Liver (tissue), 9 donors: ENCODE results near the gene CHEK2. TPM values are rescaled to one million over a fixed set of nuclear protein-coding genes. Genes with fewer than 3 reads are reported as not detected.

Experiments
- DNase-seq: peaks from one replicate; pipeline ENCODE4 v3.0.0-alpha.2; 2017; ENCODE audit warnings: low spot score
- H3K27ac ChIP-seq, 2 donors: one replicate each; pipeline ENCODE4 v1.7.0; 2013; ENCODE audit warnings: inconsistent platforms in 2 of 2, low read length in 2 of 2, control low read depth in 1 of 2, low read depth in 1 of 2, mild to moderate bottlenecking in 1 of 2
- H3K27me3 ChIP-seq, 4 donors: one replicate each; pipeline versions ENCODE4 v1.6.1 to v1.7.0; 2013; ENCODE audit warnings: low read length in 3 of 4, inconsistent platforms in 1 of 4, mild to moderate bottlenecking in 1 of 4, moderate library complexity in 1 of 4; ENCODE audit not compliant: control insufficient read depth in 4 of 4, insufficient read depth in 4 of 4
- H3K36me3 ChIP-seq, 4 donors: one replicate each; pipeline versions ENCODE4 v1.6.1 to v1.7.0; 2013; ENCODE audit warnings: low read length in 3 of 4, mild to moderate bottlenecking in 3 of 4, low read depth in 1 of 4, moderate library complexity in 1 of 4; ENCODE audit not compliant: control insufficient read depth in 4 of 4, insufficient read depth in 3 of 4
- H3K4me1 ChIP-seq, 4 donors: one replicate each; pipeline versions ENCODE4 v1.6.1 to v1.7.0; 2013; ENCODE audit warnings: low read length in 3 of 4, mild to moderate bottlenecking in 3 of 4, moderate library complexity in 1 of 4; ENCODE audit not compliant: control insufficient read depth in 4 of 4, insufficient read depth in 4 of 4
- H3K4me3 ChIP-seq, 3 donors: one replicate each; pipeline versions ENCODE4 v1.6.1 to v1.7.0; 2013; ENCODE audit warnings: low read length in 3 of 3, control low read depth in 1 of 3, low read depth in 1 of 3, mild to moderate bottlenecking in 1 of 3
- H3K9ac ChIP-seq, 2 donors: one replicate each; pipeline ENCODE4 v1.7.0; 2013; ENCODE audit warnings: low read length in 2 of 2, mild to moderate bottlenecking in 2 of 2, moderate library complexity in 2 of 2, control low read depth in 1 of 2, low read depth in 1 of 2
- H3K9me3 ChIP-seq, 4 donors: one replicate each; pipeline versions ENCODE4 v1.6.1 to v1.7.0; 2013; ENCODE audit warnings: low read length in 3 of 4; ENCODE audit not compliant: control insufficient read depth in 4 of 4
- EGR1 ChIP-seq, 2 donors: IDR thresholded peaks; 2 replicates each; pipeline ENCODE4 v1.6.1; 2016 to 2018; ENCODE audit warnings: antibody characterized with exemption in 2 of 2, low read depth in 2 of 2
- FOXA1 ChIP-seq: IDR thresholded peaks from 2 replicates; pipeline ENCODE4 v1.6.1; 2016; ENCODE audit warnings: antibody characterized with exemption
- FOXA2 ChIP-seq: IDR thresholded peaks from 2 replicates; pipeline ENCODE4 v1.6.1; 2016; ENCODE audit warnings: antibody characterized with exemption
- GABPA ChIP-seq, 2 donors: IDR thresholded peaks in 1 of 2; conservative IDR thresholded peaks in 1 of 2; 2 replicates each; pipeline ENCODE4 v1.6.1; 2016; ENCODE audit warnings: antibody characterized with exemption in 2 of 2, mild to moderate bottlenecking in 1 of 2, moderate library complexity in 1 of 2
- JUND ChIP-seq, 2 donors: IDR thresholded peaks; 2 replicates each; pipeline ENCODE4 v1.6.1; 2016; ENCODE audit warnings: antibody characterized with exemption in 2 of 2
- NR2F2 ChIP-seq: IDR thresholded peaks from 2 replicates; pipeline ENCODE4 v1.6.1; 2016; ENCODE audit warnings: antibody characterized with exemption
- RXRA ChIP-seq, 2 donors: IDR thresholded peaks; 2 replicates each; pipeline ENCODE4 v1.6.1; 2017 to 2018; ENCODE audit warnings: antibody characterized with exemption in 2 of 2, mild to moderate bottlenecking in 1 of 2
- YY1 ChIP-seq: IDR thresholded peaks from 2 replicates; pipeline ENCODE4 v1.6.1; 2016; ENCODE audit warnings: antibody characterized with exemption, mild to moderate bottlenecking
- WGBS: extraction: QIAGEN DNeasy Blood & Tissue Kit; methylation state at CpG from one replicate; pipeline ENCODE4 v1.1.7; 2013; 5-methylcytosine and 5-hydroxymethylcytosine counted together
- polyA plus RNA-seq, 2 donors: library from polyadenylated mRNA; stranded (reverse) in 1 of 2; unstranded in 1 of 2; fragments of 200-250 nt in 1 of 2; fragments of >200 nt in 1 of 2; fragmentation: Nextera tagmentation in 1 of 2; extraction: Ambion mirVana in 1 of 2; gene quantifications; one replicate each; pipeline versions ENCODE4 v1.2.1 to v1.2.3, GENCODE V29; 2013 to 2015
- total RNA-seq, 2 donors: library from RNA; depleted of rRNA; stranded (reverse); fragments of >200 nt; gene quantifications; one replicate each; pipeline ENCODE4 v1.2.3, GENCODE V29; 2014
- TF ChIP-seq, protein P1 (sequence below): fragments of 150-350 bp; IDR thresholded peaks from 2 replicates; pipeline ENCODE4 v1.5.1; 2017; ENCODE audit warnings: improper control_type of control experiment, low read depth, low read length; ENCODE audit not compliant: missing input control
- TF ChIP-seq, protein P2 (sequence below): IDR thresholded peaks from 2 replicates; pipeline ENCODE4 v1.6.1; 2016; ENCODE audit warnings: antibody characterized with exemption
- TF ChIP-seq, protein P3 (sequence below): IDR thresholded peaks from 2 replicates; pipeline ENCODE4 v1.6.1; 2016; ENCODE audit warnings: antibody characterized with exemption, mild to moderate bottlenecking
- TF ChIP-seq, protein P4 (sequence below): IDR thresholded peaks from 2 replicates; pipeline ENCODE4 v1.6.1; 2016; ENCODE audit warnings: antibody characterized with exemption
- TF ChIP-seq, protein P5 (sequence below): IDR thresholded peaks from 2 replicates; pipeline ENCODE4 v1.6.1; 2016; ENCODE audit warnings: antibody characterized with exemption
- donor health status: healthy.
- donor health status: healthy.
- donor health status: healthy.
- donor health status: healthy.
- donor health status: healthy.

CHEK2 gene
- total and polyA plus RNA-seq, 4 donors = 1.4 to 10.6 (median 2.8) TPM

DNA sequence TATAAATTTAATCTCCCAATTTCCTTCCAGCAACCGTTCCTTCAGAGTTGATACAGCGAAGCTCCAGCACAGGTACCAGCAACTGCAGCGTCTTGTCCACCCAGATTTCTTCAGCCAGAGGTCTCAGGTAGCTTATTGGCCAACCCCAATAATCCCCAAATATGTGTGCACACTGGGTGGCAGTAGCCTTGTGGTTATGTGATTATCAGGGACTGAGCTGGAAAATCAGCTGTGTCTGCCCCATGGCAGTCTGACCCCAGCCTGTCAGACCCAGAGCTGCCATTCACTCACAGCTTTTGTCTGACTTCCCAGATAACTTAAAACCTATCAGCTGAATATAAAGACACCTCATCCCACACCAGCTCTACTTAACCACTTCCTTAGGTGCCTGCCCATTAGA is 2.2 kb upstream of the CHEK2 start:
- Histone ChIP-seq H3K4me1 (peaks cover 3 to 29% (median 18%) of the 10 kb centered on the region in 4 donors), H3K27ac (no peak overlapping the region), H3K9ac (no peak overlapping the region), H3K36me3 (peaks cover 0 to 18% (median 11%) of the 10 kb centered on the region in 4 donors), H3K4me3 (no peak overlapping the region), H3K27me3 (no peaks in the 10 kb centered on the region), H3K9me3 (no peaks in the 10 kb centered on the region)
- DNase-seq = no peak
- WGBS = 98% methylated on average over 3 of the region's 3 CpGs
- TF ChIP-seq, protein P1, sequence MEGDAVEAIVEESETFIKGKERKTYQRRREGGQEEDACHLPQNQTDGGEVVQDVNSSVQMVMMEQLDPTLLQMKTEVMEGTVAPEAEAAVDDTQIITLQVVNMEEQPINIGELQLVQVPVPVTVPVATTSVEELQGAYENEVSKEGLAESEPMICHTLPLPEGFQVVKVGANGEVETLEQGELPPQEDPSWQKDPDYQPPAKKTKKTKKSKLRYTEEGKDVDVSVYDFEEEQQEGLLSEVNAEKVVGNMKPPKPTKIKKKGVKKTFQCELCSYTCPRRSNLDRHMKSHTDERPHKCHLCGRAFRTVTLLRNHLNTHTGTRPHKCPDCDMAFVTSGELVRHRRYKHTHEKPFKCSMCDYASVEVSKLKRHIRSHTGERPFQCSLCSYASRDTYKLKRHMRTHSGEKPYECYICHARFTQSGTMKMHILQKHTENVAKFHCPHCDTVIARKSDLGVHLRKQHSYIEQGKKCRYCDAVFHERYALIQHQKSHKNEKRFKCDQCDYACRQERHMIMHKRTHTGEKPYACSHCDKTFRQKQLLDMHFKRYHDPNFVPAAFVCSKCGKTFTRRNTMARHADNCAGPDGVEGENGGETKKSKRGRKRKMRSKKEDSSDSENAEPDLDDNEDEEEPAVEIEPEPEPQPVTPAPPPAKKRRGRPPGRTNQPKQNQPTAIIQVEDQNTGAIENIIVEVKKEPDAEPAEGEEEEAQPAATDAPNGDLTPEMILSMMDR = no peak
- no peak for TF ChIP-seq EGR1 (IDR thresholded peaks at IDR 0.05; ENCODE audit: low read depth in 2 of 2)
- no peak for TF ChIP-seq FOXA2
- TF ChIP-seq, protein P2, sequence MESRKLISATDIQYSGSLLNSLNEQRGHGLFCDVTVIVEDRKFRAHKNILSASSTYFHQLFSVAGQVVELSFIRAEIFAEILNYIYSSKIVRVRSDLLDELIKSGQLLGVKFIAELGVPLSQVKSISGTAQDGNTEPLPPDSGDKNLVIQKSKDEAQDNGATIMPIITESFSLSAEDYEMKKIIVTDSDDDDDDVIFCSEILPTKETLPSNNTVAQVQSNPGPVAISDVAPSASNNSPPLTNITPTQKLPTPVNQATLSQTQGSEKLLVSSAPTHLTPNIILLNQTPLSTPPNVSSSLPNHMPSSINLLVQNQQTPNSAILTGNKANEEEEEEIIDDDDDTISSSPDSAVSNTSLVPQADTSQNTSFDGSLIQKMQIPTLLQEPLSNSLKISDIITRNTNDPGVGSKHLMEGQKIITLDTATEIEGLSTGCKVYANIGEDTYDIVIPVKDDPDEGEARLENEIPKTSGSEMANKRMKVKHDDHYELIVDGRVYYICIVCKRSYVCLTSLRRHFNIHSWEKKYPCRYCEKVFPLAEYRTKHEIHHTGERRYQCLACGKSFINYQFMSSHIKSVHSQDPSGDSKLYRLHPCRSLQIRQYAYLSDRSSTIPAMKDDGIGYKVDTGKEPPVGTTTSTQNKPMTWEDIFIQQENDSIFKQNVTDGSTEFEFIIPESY = no peak
- no peak for TF ChIP-seq NR2F2
- no peak for TF ChIP-seq FOXA1
- TF ChIP-seq, protein P3, sequence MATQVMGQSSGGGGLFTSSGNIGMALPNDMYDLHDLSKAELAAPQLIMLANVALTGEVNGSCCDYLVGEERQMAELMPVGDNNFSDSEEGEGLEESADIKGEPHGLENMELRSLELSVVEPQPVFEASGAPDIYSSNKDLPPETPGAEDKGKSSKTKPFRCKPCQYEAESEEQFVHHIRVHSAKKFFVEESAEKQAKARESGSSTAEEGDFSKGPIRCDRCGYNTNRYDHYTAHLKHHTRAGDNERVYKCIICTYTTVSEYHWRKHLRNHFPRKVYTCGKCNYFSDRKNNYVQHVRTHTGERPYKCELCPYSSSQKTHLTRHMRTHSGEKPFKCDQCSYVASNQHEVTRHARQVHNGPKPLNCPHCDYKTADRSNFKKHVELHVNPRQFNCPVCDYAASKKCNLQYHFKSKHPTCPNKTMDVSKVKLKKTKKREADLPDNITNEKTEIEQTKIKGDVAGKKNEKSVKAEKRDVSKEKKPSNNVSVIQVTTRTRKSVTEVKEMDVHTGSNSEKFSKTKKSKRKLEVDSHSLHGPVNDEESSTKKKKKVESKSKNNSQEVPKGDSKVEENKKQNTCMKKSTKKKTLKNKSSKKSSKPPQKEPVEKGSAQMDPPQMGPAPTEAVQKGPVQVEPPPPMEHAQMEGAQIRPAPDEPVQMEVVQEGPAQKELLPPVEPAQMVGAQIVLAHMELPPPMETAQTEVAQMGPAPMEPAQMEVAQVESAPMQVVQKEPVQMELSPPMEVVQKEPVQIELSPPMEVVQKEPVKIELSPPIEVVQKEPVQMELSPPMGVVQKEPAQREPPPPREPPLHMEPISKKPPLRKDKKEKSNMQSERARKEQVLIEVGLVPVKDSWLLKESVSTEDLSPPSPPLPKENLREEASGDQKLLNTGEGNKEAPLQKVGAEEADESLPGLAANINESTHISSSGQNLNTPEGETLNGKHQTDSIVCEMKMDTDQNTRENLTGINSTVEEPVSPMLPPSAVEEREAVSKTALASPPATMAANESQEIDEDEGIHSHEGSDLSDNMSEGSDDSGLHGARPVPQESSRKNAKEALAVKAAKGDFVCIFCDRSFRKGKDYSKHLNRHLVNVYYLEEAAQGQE = no peak
- TF ChIP-seq, protein P4, sequence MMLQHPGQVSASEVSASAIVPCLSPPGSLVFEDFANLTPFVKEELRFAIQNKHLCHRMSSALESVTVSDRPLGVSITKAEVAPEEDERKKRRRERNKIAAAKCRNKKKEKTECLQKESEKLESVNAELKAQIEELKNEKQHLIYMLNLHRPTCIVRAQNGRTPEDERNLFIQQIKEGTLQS = no peak
- no peak for TF ChIP-seq RXRA (IDR thresholded peaks at IDR 0.05)
- TF ChIP-seq, protein P5, sequence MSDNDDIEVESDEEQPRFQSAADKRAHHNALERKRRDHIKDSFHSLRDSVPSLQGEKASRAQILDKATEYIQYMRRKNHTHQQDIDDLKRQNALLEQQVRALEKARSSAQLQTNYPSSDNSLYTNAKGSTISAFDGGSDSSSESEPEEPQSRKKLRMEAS = no peak

DNA sequence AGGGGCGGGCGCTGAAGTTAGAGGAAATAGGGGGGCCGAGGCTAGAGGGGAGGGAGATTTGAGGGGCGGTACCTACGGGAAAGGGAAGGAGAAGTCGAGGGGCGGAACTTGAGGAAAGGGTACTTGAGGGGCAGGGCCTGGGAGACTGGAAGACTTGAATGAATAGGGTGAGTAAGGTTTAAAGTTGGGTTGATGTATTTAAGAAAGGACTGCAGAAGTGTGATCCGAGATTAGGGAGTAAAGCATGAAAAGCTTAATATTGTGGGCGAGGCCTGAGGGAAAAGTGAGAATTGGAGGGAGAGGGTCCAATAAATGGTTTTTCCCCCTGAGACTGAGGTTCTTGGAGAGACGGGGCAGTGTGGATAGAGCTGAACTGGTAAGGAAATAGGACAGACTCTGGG is 942 bp upstream of the CHEK2 start:
- peak overlapping the region; percentile 79 to 94 (median 88) for H3K4me3 ChIP-seq
- H3K9me3 ChIP-seq = no peaks in the 10 kb centered on the region
- peaks cover 0 to 16% (median 9%) of the 10 kb centered on the region in 4 donors for H3K36me3 ChIP-seq
- 6% methylated on average over 10 of the region's 10 CpGs for WGBS
- DNase-seq = no peak
- no peaks in the 10 kb centered on the region for H3K27me3 ChIP-seq
- TF ChIP-seq, protein P3 = no peak
- TF ChIP-seq JUND (IDR thresholded peaks at IDR 0.05) (no peak), YY1 (no peak), EGR1 (IDR thresholded peaks at IDR 0.05; ENCODE audit: low read depth in 2 of 2) (no peak), GABPA (IDR thresholded peaks at IDR 0.05 in 1 of 2, conservative IDR thresholded peaks at IDR 0.05 in 1 of 2) (no peak)
- TF ChIP-seq, protein P2 = no peak
- TF ChIP-seq, protein P1 = no peak
- H3K9ac ChIP-seq = peak overlapping the region; percentile 96 to 99
- H3K27ac ChIP-seq = peak overlapping the region; percentile 97 to 98
- peaks cover 3 to 27% (median 18%) of the 10 kb centered on the region in 4 donors for H3K4me1 ChIP-seq
